ENCODE data around the gene EGFR. TPM values are rescaled to one million over a fixed set of nuclear protein-coding genes. Genes with fewer than 3 reads are reported as not detected.

EGFR gene
- polyA plus RNA-seq, 1 of the 3 experiments (the other 2 are of a cell fraction) = 37.6 TPM

GRCh38 chr7:55083206-55083605, 64.4 kb downstream of the EGFR start:
- Histone ChIP-seq H3K4me1 (ENCODE audit: control insufficient read depth in 1 of 2, insufficient read depth in 2 of 2, low read depth in 1 of 2, low read length in 1 of 2) (peaks cover 49 to 62% of the 10 kb centered on the region in 2 experiments), H3K27ac (ENCODE audit: low read depth in 2 of 2, low read length in 1 of 2) (peak overlapping the region in 1 of 2 experiments; percentile 99; a peak in 2 of 4 replicates), H3F3A (replicated peaks; ENCODE audit: insufficient read depth) (peaks cover 50% of the 10 kb centered on the region), H3K4me2 (no peak overlapping the region), H3K27me3 (ENCODE audit: insufficient read depth) (no peaks in the 10 kb centered on the region), H3K79me2 (ENCODE audit: insufficient read depth) (peaks cover 83% of the 10 kb centered on the region), H4K20me1 (ENCODE audit: insufficient read depth) (peaks cover 4% of the 10 kb centered on the region; the same call in 1 of the 2 replicates), H3K4me3 (ENCODE audit: low read depth in 2 of 2, low read length in 1 of 2) (no peak overlapping the region), H3K36me3 (replicated peaks in 1 of 2; ENCODE audit: control insufficient read depth in 1 of 2, insufficient read depth in 2 of 2, low read length in 1 of 2) (peaks cover 3 to 13% of the 10 kb centered on the region in 2 experiments), H3K9me3 (no peaks in the 10 kb centered on the region), H3K9ac (no peak overlapping the region), H2AFZ (ENCODE audit: low read depth) (no peak overlapping the region), H3K9me2 (no peaks in the 10 kb centered on the region)
- CTCF ChIA-PET = no interaction called here
- 93% methylated on average over 7 of the region's 7 CpGs for WGBS (ENCODE audit: low lambda C conversion rate)
- TF ChIP-seq TEAD4 (IDR thresholded peaks at IDR 0.05; ENCODE audit: borderline replicate concordance, insufficient read depth) (no peak), GABPA (IDR thresholded peaks at IDR 0.05; ENCODE audit: low read depth) (no peak), FOXJ3 (CRISPR knock-in tag; IDR thresholded peaks at IDR 0.05) (no peak)
- POLR2A ChIA-PET = no interaction called here
- no peak for DNase-seq

- H3K27me3 ChIP-seq (ENCODE audit: insufficient read depth) = no peaks in the 10 kb centered on the region
- H3K36me3 ChIP-seq (replicated peaks in 1 of 2; ENCODE audit: control insufficient read depth in 1 of 2, insufficient read depth in 2 of 2, low read length in 1 of 2) = peaks cover 3 to 16% of the 10 kb centered on the region in 2 experiments
- ChIA-PET POLR2A (no interaction called here), CTCF (interaction anchor here (1.4 to 4.5 kb wide), 2 partner anchors 170 to 311 kb away, joined by 5 to 35 read pairs; no protein-coding TSS in a partner anchor)
- H3K4me3 ChIP-seq (ENCODE audit: low read depth in 2 of 2, low read length in 1 of 2) = no peak overlapping the region
- WGBS (ENCODE audit: low lambda C conversion rate) = 100% methylated on average over 2 of the region's 2 CpGs
- H3K9ac ChIP-seq = no peak overlapping the region
- H3F3A ChIP-seq (replicated peaks; ENCODE audit: insufficient read depth) = peaks cover 50% of the 10 kb centered on the region
- H3K4me1 ChIP-seq (ENCODE audit: control insufficient read depth in 1 of 2, insufficient read depth in 2 of 2, low read depth in 1 of 2, low read length in 1 of 2) = peaks cover 49 to 62% of the 10 kb centered on the region in 2 experiments
- no peak overlapping the region for H2AFZ ChIP-seq (ENCODE audit: low read depth)
- H3K9me3 ChIP-seq = no peaks in the 10 kb centered on the region
- no peak overlapping the region for H3K4me2 ChIP-seq
- no peaks in the 10 kb centered on the region for H3K9me2 ChIP-seq
- H3K79me2 ChIP-seq (ENCODE audit: insufficient read depth) = peaks cover 83% of the 10 kb centered on the region
- no peak for DNase-seq
- peak overlapping the region; percentile 40 to 99; a peak in 2 of 4 replicates for H3K27ac ChIP-seq (ENCODE audit: low read depth in 2 of 2, low read length in 1 of 2)
- peaks cover 4% of the 10 kb centered on the region; the same call in 1 of the 2 replicates for H4K20me1 ChIP-seq (ENCODE audit: insufficient read depth)
- TF ChIP-seq FOXM1 (IDR thresholded peaks at IDR 0.05; ENCODE audit: low read depth) (no peak), FOSL2 (IDR thresholded peaks at IDR 0.05; ENCODE audit: borderline replicate concordance, low read depth) (no peak), MAX (IDR thresholded peaks at IDR 0.05; ENCODE audit: low read depth) (no peak), USF2 (IDR thresholded peaks at IDR 0.05; ENCODE audit: borderline replicate concordance, low read depth, low read length) (no peak), TAF1 (IDR thresholded peaks at IDR 0.05; ENCODE audit: borderline replicate concordance, low read depth, low read length) (no peak), PBX3 (IDR thresholded peaks at IDR 0.05) (peak; percentile 17; the same call in 1 of the 2 replicates), EZH2phosphoT487 (IDR thresholded peaks at IDR 0.05; ENCODE audit: borderline replicate concordance, low read depth) (no peak), CHD2 (IDR thresholded peaks at IDR 0.05; ENCODE audit: low read length, partially characterized antibody) (no peak), RFX5 (IDR thresholded peaks at IDR 0.05; ENCODE audit: low read length) (no peak), EP300 (IDR thresholded peaks at IDR 0.05; ENCODE audit: borderline replicate concordance in 1 of 2, low read depth in 1 of 2, low read length in 1 of 2) (peak in 1 of 2 experiments; percentile 65; a peak in 1 of 4 replicates), GABPA (IDR thresholded peaks at IDR 0.05; ENCODE audit: low read depth) (no peak), RCOR1 (IDR thresholded peaks at IDR 0.05; ENCODE audit: low read length) (no peak), TCF12 (IDR thresholded peaks at IDR 0.05) (peak; percentile 62; the same call in 1 of the 2 replicates), POLR2AphosphoS5 (IDR thresholded peaks at IDR 0.05; ENCODE audit: low read depth, low read length) (peak; percentile 38; the same call in 1 of the 2 replicates), RAD21 (IDR thresholded peaks at IDR 0.05; ENCODE audit: low read length) (no peak), IRF3 (IDR thresholded peaks at IDR 0.05; ENCODE audit: low read depth, low read length) (no peak), JUND (IDR thresholded peaks at IDR 0.05) (no peak), NFIC (IDR thresholded peaks at IDR 0.05; ENCODE audit: borderline replicate concordance) (no peak), ZBTB33 (IDR thresholded peaks at IDR 0.05; ENCODE audit: borderline replicate concordance, low read depth) (no peak)
Observed at GRCh38 chr7:55084307-55084706, 65.5 kb downstream of the EGFR start.

Data from SK-N-SH (cell line).